GM18951 (cell line): ENCODE measurements around the gene GOSR1.

Source experiments
- POLR2A ChIP-seq: IDR thresholded peaks from 4 replicates; pipeline ENCODE4 v1.6.1; 2011; ENCODE audit warnings: mild to moderate bottlenecking; ENCODE audit not compliant: insufficient read length, insufficient read depth; ENCODE audit errors: extremely low read depth
- in situ Hi-C: fragments of 300-500 bp; cut with MboI; formaldehyde crosslinking; loops from one replicate; pipeline ENCODE4 v1.12.0; 2022; ENCODE audit warnings: low sequenced_read_pairs, mixed read lengths, inconsistent platforms; ENCODE audit not compliant: unreplicated experiment

GOSR1 gene

DNA sequence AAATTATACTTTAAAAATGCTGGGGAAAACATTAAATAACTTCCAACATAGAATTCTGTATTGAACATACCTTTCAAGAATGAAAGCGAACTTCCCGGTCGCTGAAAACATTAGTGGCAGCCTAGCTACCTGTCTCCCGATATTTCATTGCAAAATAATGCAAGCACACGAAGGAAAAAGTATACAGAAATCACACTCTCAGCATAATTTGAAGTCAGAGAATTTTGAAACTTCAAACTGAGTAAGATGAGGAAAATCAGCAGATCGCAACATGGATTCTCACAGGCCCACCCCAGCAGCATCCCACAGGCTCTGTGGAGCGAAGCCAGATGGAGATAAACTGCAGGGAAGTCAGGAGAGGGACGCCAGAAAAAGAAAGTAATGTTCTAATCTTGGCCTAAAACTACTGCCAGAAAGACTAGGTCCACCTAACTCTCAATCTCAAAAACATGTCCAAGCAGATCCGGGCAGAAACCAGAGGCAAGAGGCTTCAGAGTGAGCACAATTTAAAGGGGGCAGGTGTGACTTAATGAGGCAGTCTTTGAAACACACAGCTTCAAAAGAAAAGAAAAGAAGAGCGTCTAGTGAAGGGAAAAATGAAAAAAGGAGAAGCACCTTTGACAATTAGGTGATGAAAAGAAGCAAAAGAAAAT is 4.8 kb upstream of the GOSR1 start:
- in situ Hi-C loops, result no loop called here
- TF ChIP-seq POLR2A, result no peak

GRCh38 chr17:30475206-30475605 is 2.0 kb upstream of the GOSR1 start:
- TF ChIP-seq POLR2A, result no peak
- in situ Hi-C loops, result loop anchor here (25.0 kb wide), 1 partner anchor 237 kb away; no protein-coding TSS in a partner anchor

GRCh38 chr17:30476726-30477082 is 504 bp upstream of the GOSR1 start:
- in situ Hi-C loops, result loop anchor here (25.0 kb wide), 1 partner anchor 236 kb away; no protein-coding TSS in a partner anchor
- no peak for TF ChIP-seq POLR2A

DNA sequence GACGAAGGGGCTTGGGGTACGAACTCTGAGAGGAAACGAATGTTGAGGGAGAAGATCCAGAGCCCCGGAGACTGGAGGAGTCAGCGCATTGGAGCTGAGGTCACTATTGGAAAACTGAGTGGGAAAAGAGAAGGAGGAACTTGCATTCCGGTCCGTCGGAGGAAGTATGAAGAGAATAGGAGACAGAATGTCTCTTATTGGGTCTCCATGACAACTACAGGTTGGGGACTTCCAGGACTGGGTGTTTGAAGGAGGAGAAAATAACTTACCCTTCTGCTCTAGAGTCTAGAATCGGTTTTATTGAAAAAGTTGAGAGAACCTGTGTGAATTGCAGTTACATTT is 537 bp downstream of the GOSR1 start:
- in situ Hi-C loops, result loop anchor here (25.0 kb wide), 1 partner anchor 235 kb away; no protein-coding TSS in a partner anchor
- TF ChIP-seq POLR2A, result no peak

GRCh38 chr17:30482555-30482954 is 5.3 kb downstream of the GOSR1 start:
- TF ChIP-seq POLR2A, result no peak
- in situ Hi-C loops, result loop anchor here (25.0 kb wide), 1 partner anchor 230 kb away; no protein-coding TSS in a partner anchor

- in situ Hi-C loops, result loop anchor here (25.0 kb wide), 1 partner anchor 229 kb away; no protein-coding TSS in a partner anchor
Observed at GRCh38 chr17:30483159-30483558, 6.0 kb downstream of the GOSR1 start.

DNA sequence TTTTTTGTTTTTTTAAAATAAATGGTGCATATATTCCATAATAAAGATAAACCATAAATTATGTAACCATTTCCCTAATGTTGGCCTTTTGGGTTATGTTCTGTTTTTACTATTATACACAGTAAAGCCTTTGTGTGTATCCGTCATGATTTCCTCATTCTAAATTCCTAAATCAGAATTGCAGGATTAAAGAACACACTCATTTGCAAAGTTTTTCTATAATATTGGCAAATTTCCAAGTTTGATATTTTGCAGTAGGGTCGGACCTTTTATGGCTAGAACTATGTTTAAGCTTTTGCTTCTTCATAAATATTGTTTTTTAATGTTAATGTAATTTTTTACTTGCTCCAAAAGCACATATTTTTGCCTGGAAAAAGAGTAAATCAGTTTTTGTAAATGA is 16.6 kb downstream of the GOSR1 start:
- in situ Hi-C loops, result loop anchor here (25.0 kb wide), 1 partner anchor 219 kb away; no protein-coding TSS in a partner anchor

More at GRCh38 chr17:30483159-30483558, 6.0 kb downstream of the GOSR1 start:
- no peak for TF ChIP-seq POLR2A

DNA sequence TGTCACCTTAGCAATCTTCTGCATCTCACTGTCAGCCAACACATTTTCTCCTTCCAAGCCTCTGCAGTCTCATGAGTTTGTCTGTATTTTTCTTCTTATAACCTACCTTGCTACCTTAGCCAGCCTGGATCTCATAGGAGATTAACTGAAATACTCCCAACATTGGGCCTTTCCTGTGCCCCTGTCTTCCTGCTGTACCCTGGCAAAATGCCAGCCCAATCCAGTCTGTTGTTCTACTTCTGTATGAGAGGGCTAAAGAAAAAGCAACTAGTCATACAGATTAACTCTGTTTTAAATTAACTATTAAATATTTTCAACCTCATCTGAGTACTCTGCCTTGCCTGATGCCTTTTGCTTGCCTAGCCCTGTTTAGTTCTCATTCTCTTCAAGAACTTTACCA is 18.4 kb downstream of the GOSR1 start:
- in situ Hi-C loops, result loop anchor here (25.0 kb wide), 1 partner anchor 217 kb away; no protein-coding TSS in a partner anchor
- TF ChIP-seq POLR2A, result no peak

More for the DNA sequence above, 16.6 kb downstream of the GOSR1 start:
- no peak for TF ChIP-seq POLR2A

DNA sequence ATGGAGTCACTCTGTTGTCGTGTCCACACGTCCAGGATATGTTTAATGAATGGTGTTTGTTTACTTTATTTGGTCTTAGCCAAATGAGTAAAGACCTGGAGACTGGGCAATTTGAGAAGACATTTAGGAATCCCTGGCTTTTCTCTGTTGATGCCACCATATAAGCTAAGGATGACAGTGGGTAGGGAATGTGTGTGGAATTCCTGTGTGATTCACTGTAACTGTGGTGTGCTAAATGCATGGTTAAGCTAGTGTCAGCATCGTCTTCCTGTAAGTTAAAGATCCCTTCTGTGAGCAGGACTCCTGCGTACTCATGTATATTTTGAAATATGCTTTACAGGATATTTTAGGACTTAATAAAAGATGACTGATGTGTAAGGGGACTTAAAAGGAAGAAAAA is 26.4 kb downstream of the GOSR1 start:
- in situ Hi-C loops, result no loop called here
- no peak for TF ChIP-seq POLR2A

DNA sequence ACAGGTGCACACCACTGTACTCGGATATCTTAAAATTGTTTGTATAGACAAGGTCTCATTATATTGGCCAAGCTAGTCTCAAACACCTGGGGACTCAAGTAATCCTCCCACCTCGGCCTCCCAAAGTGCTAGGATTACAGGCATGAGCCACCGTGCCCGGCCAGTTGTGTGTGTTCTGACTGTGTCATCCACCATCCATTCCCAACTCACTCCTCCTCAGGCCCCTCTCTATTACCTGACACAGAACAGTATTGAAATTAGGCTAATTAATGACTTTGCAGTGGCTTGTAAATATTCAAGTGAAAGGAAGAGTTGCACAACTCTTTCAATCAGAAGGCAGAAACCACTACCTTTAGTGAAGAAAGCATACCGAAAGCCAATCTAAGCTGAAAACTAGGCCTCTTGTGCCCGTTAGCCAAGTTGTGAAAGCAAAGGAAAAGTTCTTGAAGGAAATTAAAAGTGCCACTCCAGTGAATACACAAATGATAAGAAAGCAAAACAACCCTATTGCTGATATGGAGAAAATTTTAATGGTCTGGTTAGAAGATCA is 28.7 kb downstream of the GOSR1 start:
- in situ Hi-C loops, result no loop called here
- no peak for TF ChIP-seq POLR2A

DNA sequence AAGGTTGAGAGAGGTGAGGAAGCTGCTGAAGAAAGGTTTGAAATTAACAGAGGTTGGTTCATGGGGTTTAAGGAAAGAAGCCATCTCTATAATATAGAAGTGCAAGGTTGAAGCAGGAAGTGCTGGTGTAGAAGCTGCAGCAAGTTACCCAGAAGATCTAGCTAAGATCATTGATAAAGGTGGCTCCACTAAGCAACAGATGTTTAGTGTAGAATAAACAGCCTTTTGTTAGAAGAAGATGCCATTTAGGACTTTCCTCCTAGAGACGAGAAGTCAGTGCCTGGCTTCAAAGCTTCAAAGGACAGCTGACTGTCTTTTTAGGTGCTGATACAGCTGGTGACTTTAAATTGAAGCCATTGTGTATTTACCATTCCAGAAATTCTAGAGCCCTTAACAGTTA is 29.3 kb downstream of the GOSR1 start:
- in situ Hi-C loops, result no loop called here
- no peak for TF ChIP-seq POLR2A

DNA sequence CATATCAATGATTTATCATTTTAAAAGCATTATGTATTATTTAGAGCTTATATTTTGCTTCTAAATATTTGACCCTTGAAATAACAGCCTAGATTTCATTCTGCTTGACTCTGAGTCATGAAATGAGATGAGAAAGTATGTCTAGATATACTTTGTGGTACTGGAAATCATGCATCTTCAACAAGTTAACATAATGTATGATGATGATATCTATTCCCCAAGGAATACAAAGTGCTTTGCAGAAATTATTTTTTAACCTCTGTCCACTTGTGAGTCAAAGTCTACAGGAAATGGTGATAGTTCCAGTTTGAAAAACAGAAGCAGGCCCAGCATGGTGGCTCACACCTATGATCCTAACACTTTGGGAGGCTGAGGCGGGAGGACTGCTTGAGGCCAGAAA is 36.1 kb downstream of the GOSR1 start:
- no peak for TF ChIP-seq POLR2A
- in situ Hi-C loops, result no loop called here

DNA sequence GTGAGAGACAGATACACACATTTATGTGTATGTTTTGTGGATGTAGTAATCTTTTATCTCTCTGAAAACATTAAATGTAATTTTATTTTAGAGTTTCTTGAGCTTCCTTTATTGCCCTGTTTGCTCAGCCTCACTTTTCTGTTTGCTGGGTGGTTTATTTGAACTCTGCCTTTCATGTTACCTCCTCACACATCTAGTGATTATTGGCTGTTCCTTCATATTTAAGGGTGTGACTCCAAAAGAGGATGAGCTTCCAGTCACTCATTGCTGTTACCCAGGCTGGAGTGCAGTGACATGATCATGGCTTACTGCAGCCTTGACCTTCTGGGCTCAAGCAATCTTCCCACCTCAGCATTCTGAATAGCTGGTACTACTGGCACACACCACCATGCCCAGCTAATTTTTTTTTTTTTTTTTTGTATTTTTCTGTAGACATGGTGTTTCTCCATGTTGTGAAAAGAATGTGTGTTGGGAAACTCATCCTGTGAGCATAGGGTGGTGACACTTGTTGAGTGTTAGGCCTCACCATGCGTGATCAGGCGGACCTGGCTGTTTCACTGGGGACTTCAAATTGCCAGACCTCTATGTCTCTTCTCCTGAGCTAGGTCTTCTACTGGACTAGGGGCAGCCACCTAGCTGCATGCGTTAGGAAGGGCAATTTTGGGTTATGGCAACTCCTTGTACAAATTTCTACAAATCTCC is 37.8 kb downstream of the GOSR1 start:
- in situ Hi-C loops, result no loop called here
- no peak for TF ChIP-seq POLR2A

DNA sequence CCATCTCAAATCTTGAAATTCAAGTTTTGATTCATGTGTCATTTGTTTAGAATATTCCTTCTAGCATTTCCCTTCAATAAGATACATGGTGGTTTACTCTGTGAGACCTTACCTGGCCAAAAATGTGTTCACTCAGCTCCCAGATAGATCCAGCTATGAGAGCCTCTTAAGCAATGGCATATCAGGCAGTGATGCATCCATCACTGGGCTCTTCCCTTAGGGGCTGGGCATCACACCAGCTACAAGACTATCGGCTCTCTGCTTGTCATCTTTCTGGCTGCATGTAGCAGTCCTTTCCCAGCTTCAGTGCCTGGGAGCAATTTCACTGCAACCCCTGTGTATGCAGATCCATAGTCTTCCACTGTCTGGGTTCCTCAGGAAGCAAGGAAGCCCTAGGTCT is 40.6 kb downstream of the GOSR1 start:
- TF ChIP-seq POLR2A, result no peak
- in situ Hi-C loops, result no loop called here

DNA sequence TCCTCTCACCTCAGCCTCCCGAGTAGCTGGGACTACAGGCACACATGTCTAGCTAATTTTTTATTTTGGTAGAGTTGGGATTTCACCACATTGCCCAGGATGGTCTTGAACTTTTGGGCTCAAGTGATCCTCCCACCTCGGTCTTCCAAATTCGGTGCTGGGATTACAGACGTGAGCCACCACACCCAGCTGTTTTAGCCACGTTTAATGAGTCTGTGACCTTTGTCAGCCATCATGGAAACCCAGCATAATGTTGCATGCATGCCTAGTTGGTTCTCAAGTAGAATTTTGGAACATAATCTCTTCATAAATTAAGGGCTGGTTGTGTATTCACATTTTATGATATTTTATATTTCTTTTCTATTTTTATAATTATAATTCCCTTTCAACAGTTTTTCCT is 42.0 kb downstream of the GOSR1 start:
- no peak for TF ChIP-seq POLR2A
- in situ Hi-C loops, result no loop called here
